HG02885 (cell line): ENCODE measurements around the gene APC2.
A peak's percentile ranks its signal among the peaks of the same experiment; 100 is the strongest.
"Not testable (repeated sequence)": the region's sequence is repeated elsewhere in the genome, so short reads cannot be mapped to it uniquely, and the experiment has no call there.

Experiments used
- ATAC-seq: cut with Tn5 transposase; IDR thresholded peaks from one replicate; pipeline ENCODE4 v1.9.1; 2021; ENCODE audit warnings: mild to moderate bottlenecking; ENCODE audit not compliant: unreplicated experiment, poor library complexity

Gene APC2

DNA sequence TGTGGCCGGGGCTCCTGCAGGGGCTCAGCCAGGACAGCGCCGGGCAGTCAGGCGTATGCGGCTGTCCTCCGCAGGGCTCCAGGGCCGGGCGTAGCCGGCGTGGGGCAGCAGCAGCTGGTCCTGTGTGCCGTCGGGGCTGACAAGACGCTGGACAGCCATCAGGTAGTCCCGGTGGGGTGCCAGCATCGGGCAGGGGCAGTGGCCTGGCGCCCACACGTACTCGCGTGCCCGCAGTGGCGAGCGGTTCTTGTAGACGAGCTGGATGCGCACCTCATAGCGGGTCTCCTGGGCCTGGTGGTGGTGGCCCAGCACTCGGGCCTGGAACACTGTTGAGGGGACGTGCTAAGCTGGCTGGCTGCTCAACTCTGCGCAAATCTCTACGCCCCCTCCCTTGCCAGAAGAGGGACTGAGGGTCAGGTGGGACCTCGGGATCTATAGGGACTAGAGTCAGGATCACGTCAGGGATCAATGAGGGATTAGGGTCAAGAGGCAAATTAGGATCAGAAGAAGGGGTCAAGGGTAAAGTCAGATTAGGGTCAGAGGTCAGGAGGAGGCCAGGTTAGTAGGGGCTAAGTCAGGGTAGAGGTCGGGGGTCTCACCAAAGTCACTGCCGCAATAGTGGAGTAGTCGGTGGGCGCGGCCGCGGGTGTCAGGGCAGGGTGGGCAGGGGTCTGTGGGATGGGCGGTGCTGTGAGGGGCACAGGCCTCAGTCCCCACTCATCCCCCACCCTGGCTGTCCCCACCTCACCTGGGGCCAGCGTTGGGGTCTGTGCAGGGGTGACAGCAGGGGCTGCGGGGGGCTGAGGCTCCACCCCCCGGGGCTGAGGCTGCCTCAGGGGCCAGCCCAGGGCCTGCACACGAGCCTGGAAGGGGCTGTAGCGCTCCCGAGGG lies 56.3 kb downstream of the APC2 start:
- ATAC-seq: no peak

- no peak for ATAC-seq
Measured at GRCh38 chr19:1507192-1507660, 57.3 kb downstream of the APC2 start.

GRCh38 chr19:1507763-1508506 lies 58.0 kb downstream of the APC2 start:
- ATAC-seq: peak; percentile 67

- ATAC-seq: no peak
Measured at GRCh38 chr19:1508507-1508856, 58.6 kb downstream of the APC2 start.

- ATAC-seq: no peak
Measured at GRCh38 chr19:1509602-1510441, 59.9 kb downstream of the APC2 start.

DNA sequence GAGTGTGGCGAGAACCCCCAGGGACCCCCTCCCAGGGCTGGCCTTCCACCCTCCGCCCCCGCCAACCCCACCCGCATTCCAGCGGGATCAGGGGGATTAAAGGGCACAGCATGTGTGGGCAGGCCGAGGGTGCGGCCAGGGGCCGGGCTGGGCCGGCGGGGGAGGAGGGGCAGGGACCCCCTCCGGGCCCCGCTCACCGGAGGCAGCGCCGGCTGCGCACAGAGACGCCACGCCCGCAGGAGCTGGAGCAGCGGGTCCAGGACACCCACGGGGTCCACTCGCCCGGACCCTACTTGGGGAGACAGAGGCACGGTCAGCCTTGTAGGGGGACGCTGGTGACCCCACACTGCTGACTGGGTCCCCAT lies 60.5 kb downstream of the APC2 start:
- no peak for ATAC-seq

- ATAC-seq: no peak
Measured at GRCh38 chr19:1510807-1511206, 60.9 kb downstream of the APC2 start.

- ATAC-seq: no peak
Measured at GRCh38 chr19:1511318-1512317, 61.7 kb downstream of the APC2 start.

- ATAC-seq: no peak
Measured at GRCh38 chr19:1512671-1513498, 63.0 kb downstream of the APC2 start, which contains the start of gene ADAMTSL5. TSS of gene ADAMTSL5 (minus strand) at chr19:1513019. CDS start at chr19:1510943, 2,076 bp downstream.

GRCh38 chr19:1513499-1514294 lies 63.8 kb downstream of the APC2 start:
- ATAC-seq: no peak

- ATAC-seq: no peak
Measured at GRCh38 chr19:1514295-1514661, 64.4 kb downstream of the APC2 start.

- no peak for ATAC-seq
Measured at GRCh38 chr19:1514986-1515721, 65.2 kb downstream of the APC2 start.

DNA sequence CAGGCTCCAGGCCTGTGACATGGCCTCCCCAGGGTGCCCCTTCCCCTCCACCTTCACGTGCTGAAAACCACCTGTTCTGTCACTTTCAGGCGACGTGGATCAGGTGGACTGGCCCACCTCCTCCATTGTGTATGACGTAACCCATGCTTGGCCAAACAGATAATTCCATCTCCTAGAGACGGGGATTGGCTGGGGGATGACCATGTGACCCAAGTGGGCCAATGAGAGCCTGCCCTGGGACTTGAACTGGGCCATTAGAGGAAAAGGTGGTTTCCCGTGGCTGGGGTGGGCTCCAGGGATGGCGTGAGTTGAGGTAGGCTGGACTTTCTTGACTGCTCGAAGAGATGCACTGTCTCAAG lies 66.5 kb downstream of the APC2 start:
- no peak for ATAC-seq

- no peak for ATAC-seq
Measured at GRCh38 chr19:1518471-1518870, 68.5 kb downstream of the APC2 start.

DNA sequence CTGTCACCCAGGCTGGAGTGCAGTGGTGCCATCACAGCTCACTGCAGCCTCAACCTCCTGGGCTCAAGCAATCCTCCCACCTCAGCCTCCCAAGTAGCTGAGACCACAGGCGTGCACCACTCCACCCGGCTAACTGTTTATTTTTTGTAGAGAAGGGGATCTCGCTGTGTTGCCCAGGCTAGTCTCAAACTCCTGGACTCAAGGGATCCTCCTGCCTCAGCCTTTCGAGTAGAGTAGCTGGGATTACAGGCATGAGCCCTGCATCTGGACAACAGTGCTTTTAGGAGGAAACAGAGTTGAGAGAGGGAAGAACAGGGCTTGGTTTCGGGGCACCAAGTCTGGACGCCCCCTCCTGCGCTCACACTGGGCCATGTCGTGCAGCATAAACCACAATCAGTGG lies 69.9 kb downstream of the APC2 start:
- not testable (repeated sequence) for ATAC-seq

DNA sequence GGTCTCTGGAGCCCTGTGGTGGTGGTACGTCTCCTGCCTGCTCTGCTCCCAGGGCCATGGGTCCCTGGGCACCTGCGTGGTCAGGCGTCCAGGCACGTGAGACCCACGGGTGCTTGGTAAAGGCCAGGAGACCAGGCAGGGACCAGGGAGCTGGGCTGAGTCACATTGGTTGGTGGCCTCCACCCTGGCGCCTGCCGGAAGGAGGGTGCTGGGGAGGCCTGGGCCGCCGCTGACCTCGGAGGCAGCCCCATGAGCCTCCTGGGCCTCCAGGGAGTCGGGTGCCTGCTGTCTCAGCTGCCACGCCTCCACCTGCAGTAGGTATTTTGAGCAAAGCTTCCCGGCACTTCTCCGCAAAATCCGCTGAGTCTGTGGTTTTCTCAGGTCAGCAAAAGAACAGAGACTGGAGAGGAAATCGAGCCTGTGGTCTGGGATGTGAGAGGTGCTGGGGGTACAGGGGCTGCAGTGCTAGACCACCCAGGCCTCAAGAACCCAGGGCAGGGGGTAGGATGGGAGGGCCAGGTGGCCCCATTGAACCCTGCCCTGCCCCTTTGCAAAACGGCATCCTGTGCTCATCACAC lies 70.4 kb downstream of the APC2 start:
- no peak for ATAC-seq

GRCh38 chr19:1521636-1522035 lies 71.7 kb downstream of the APC2 start:
- ATAC-seq: no peak
